Measurements from ENCODE around the gene UGT2B10.

The UGT2B10 gene

GRCh38 chr4:68871809-68872642, 56.2 kb downstream of the UGT2B10 start:
- no peak for DNase-seq

DNA sequence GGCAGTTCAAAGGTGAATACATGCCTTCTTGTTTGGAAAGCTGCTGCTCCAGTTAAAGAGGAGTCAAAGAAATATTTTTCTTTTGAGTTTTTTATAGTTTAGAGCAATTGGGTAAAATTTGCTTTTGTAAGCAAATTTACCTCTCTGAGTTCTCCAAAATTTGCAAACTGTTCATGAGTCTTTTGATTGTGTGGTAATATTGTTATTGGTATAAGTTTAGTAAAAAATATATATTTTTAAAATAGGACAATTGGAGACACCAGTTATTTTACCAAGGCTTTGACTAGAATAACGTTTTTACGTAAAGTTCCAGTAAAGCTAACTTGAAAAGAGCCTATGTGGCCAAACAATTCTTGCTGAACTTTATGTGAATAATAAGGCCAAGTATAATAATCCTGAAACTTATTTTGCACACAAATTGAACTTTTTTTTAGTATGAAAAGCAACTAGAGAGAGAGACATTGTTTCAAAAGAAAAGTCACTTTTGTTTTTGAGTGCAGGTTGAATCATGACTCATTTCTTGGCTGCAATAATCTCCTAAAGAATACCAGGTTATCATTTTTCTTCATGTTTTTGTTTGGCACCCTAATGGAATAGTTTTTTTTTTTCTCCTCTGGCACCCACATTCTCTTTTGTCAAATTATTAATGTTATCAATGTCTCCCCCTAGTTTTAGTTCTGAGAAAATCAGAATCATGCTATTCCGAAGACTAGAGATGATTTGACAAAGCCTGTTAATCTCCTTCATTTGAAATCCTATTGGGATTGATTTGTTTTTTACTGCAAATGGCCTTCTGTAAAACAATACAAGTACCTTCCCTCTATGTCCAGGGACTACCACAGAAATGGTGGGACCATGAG, 57.1 kb downstream of the UGT2B10 start:
- DNase-seq: no peak

DNA sequence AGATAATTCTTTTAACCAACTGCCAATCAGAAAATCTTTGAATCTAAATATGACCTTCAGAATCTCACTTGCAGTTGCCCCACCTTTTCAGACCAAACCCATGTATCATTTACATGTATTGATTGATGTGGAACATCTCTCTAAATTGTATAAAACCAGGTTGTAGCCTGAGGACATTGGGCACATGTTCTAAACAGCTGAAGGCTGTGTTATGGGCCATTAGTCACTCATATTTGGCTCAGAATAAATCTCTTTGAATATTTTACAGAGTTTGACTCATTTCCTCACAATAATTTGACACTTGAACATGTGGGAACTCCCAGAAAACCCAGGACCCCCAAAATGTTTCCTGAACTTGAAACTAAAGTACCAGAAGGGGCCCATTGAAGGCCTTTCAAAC, 58.7 kb downstream of the UGT2B10 start:
- no peak for DNase-seq

- no peak for DNase-seq
Measured at GRCh38 chr4:68877555-68877954, 61.8 kb downstream of the UGT2B10 start.

DNA sequence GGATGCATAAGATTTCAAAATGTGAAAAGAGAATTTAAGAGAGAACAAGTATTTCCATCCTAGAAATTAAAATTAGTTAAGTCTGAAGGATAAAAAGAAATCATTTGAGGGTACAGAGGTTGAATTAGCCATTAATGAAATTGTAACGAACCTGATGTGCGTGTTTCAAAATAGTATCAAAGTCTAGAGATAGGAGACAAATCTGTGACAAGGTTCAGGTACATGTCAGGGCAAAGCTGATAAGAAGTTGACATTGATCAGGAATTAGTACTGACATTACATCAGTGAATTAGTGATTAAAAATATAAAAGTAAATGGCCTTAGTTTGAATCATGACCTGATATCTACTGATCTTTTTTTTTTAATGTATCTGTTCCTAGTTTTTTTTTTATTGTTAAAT, 62.3 kb downstream of the UGT2B10 start:
- DNase-seq: no peak

All from central memory CD4-positive, alpha-beta T cell (primary cell).